CD14-positive monocyte (primary cell): ENCODE measurements around the gene MRPS6. TPM values are rescaled to one million over a fixed set of nuclear protein-coding genes. Genes with fewer than 3 reads are reported as not detected.

Source experiments
- DNase-seq, 3 donors: peaks; one replicate each; pipeline ENCODE4 v3.0.0-alpha.2; 2011 to 2022
- H2AFZ ChIP-seq: 2 replicates; pipeline ENCODE4 v1.6.0; 2012; ENCODE audit warnings: mild to moderate bottlenecking, low read depth, low read length, inconsistent platforms; ENCODE audit not compliant: insufficient read depth, poor library complexity, severe bottlenecking
- H3K27ac ChIP-seq, 2 donors: 1 replicate in 1 of 2; 2 replicates in 1 of 2; pipeline ENCODE4 v1.5.1; 2012 to 2013; ENCODE audit warnings: low read length in 2 of 2, control low read depth in 1 of 2, inconsistent platforms in 1 of 2, low read depth in 1 of 2, mild to moderate bottlenecking in 1 of 2
- H3K27me3 ChIP-seq, 2 donors: one replicate each; pipeline versions ENCODE4 v1.6.0 to v1.6.1; 2011 to 2013; ENCODE audit warnings: low read length in 2 of 2; ENCODE audit not compliant: control insufficient read depth in 2 of 2, insufficient read depth in 2 of 2
- H3K36me3 ChIP-seq, 2 donors: replicated peaks in 1 of 2; 1 replicate in 1 of 2; 2 replicates in 1 of 2; pipeline versions ENCODE4 v1.5.1 to v1.6.1; 2012 to 2013; ENCODE audit warnings: low read length in 2 of 2, control low read depth in 1 of 2, inconsistent platforms in 1 of 2, mild to moderate bottlenecking in 1 of 2; ENCODE audit not compliant: insufficient read depth in 2 of 2, control insufficient read depth in 1 of 2
- H3K4me1 ChIP-seq, 2 donors: 1 replicate in 1 of 2; 2 replicates in 1 of 2; pipeline versions ENCODE4 v1.5.1 to v1.6.1; 2012 to 2013; ENCODE audit warnings: low read length in 2 of 2, control low read depth in 1 of 2, inconsistent platforms in 1 of 2, mild to moderate bottlenecking in 1 of 2, moderate library complexity in 1 of 2; ENCODE audit not compliant: insufficient read depth in 2 of 2, control insufficient read depth in 1 of 2
- H3K4me2 ChIP-seq: replicated peaks from 2 replicates; pipeline ENCODE3; 2012; ENCODE audit warnings: low read length, moderate library complexity, mild to moderate bottlenecking; ENCODE audit not compliant: poor library complexity, severe bottlenecking; ENCODE audit errors: extremely low read depth
- H3K4me3 ChIP-seq, 3 experiments: fragments of 200-600 bp in 1 of 3; sonication (generic) in 1 of 3; replicated peaks in 1 of 3; 1 replicate in 2 of 3; 2 replicates in 1 of 3; pipeline ENCODE4 v1.5.1; 2011 to 2013; ENCODE audit warnings: low read length in 3 of 3, mild to moderate bottlenecking in 3 of 3, control low read depth in 2 of 3, low read depth in 2 of 3, inconsistent platforms in 1 of 3, moderate library complexity in 1 of 3
- H3K79me2 ChIP-seq: 2 replicates; pipeline ENCODE4 v1.6.0; 2012; ENCODE audit warnings: mild to moderate bottlenecking, control low read depth, inconsistent platforms, low read length, moderate library complexity; ENCODE audit not compliant: insufficient read depth
- H3K9ac ChIP-seq: 2 replicates; pipeline ENCODE4 v1.6.0; 2017; ENCODE audit warnings: low read length, mild to moderate bottlenecking; ENCODE audit not compliant: insufficient read depth, poor library complexity, severe bottlenecking
- H3K9me3 ChIP-seq, 2 donors: replicated peaks in 1 of 2; 1 replicate in 1 of 2; 2 replicates in 1 of 2; pipeline versions ENCODE4 v1.5.1 to v1.6.1; 2012 to 2013; ENCODE audit warnings: low read length in 2 of 2, control low read depth in 1 of 2; ENCODE audit not compliant: control insufficient read depth in 1 of 2, insufficient read depth in 1 of 2
- H4K20me1 ChIP-seq: 2 replicates; pipeline ENCODE4 v1.6.0; 2012; ENCODE audit warnings: mild to moderate bottlenecking, low read length, control low read depth, moderate library complexity; ENCODE audit not compliant: insufficient read depth
- H3K27ac Mint-ChIP-seq, 7 donors: one replicate each; pipeline ENCODE4 v1.8.0; 2020; ENCODE audit warnings: mild to moderate bottlenecking in 7 of 7, mixed read lengths in 7 of 7, moderate library complexity in 6 of 7, inconsistent platforms in 2 of 7
- H3K27me3 Mint-ChIP-seq, 3 donors: one replicate each; pipeline ENCODE4 v1.8.0; 2021 to 2022; ENCODE audit warnings: low read depth in 3 of 3, mild to moderate bottlenecking in 3 of 3, mixed read lengths in 3 of 3, moderate library complexity in 3 of 3, inconsistent platforms in 1 of 3
- H3K36me3 Mint-ChIP-seq, 2 donors: one replicate each; pipeline ENCODE4 v1.8.0; 2020; ENCODE audit warnings: mixed read lengths in 2 of 2, inconsistent platforms in 1 of 2, mild to moderate bottlenecking in 1 of 2
- H3K4me1 Mint-ChIP-seq: one replicate; pipeline ENCODE4 v1.8.0; 2020; ENCODE audit warnings: mild to moderate bottlenecking, mixed read lengths
- H3K4me3 Mint-ChIP-seq, 2 donors: one replicate each; pipeline ENCODE4 v1.8.0; 2020; ENCODE audit warnings: mild to moderate bottlenecking in 2 of 2, mixed read lengths in 2 of 2, moderate library complexity in 1 of 2
- H3K9me3 Mint-ChIP-seq, 7 donors: one replicate each; pipeline ENCODE4 v1.8.0; 2020 to 2022; ENCODE audit warnings: mixed read lengths in 7 of 7, mild to moderate bottlenecking in 6 of 7, moderate library complexity in 6 of 7, inconsistent platforms in 2 of 7
- WGBS: methylation state at CpG from one replicate; pipeline ENCODE4 v1.1.5; 2013; ENCODE audit warnings: missing lambda C conversion rate; ENCODE audit not compliant: insufficient coverage; 5-methylcytosine and 5-hydroxymethylcytosine counted together
- intact Hi-C, 2 donors: fragments of 100-400 bp; cut with micrococcal nuclease; formaldehyde crosslinking; loops; one replicate each; pipeline versions ENCODE4 v1.15.0 to v1.15.1; 2023
- polyA plus RNA-seq, 3 donors: library from polyadenylated mRNA; depleted of rRNA in 1 of 3; unstranded in 2 of 3; stranded (reverse) in 1 of 3; fragments of 300-500 nt in 2 of 3; fragments of >200 nt in 1 of 3; fragmentation: Illumina TruSeq in 2 of 3; gene quantifications; 1 replicate in 2 of 3; 2 replicates in 1 of 3; pipeline ENCODE4 v1.2.3, GENCODE V29; 2012 to 2021
- TF ChIP-seq, protein P1 (sequence below): fragments of 200-600 bp; IDR thresholded peaks from one replicate; pipeline ENCODE4 v1.8.0; 2022; ENCODE audit warnings: antibody characterized with exemption, mild to moderate bottlenecking

The MRPS6 gene
- polyA plus RNA-seq, 3 donors = 29.8 to 124 (median 101) TPM

GRCh38 chr21:34075760-34076660 lies 2.6 kb downstream of the MRPS6 start:
- no peak overlapping the region for H3K27ac Mint-ChIP-seq
- H3K27me3 ChIP-seq = no peaks in the 10 kb centered on the region
- no peak for DNase-seq
- H2AFZ ChIP-seq = no peak overlapping the region
- TF ChIP-seq, protein P1, sequence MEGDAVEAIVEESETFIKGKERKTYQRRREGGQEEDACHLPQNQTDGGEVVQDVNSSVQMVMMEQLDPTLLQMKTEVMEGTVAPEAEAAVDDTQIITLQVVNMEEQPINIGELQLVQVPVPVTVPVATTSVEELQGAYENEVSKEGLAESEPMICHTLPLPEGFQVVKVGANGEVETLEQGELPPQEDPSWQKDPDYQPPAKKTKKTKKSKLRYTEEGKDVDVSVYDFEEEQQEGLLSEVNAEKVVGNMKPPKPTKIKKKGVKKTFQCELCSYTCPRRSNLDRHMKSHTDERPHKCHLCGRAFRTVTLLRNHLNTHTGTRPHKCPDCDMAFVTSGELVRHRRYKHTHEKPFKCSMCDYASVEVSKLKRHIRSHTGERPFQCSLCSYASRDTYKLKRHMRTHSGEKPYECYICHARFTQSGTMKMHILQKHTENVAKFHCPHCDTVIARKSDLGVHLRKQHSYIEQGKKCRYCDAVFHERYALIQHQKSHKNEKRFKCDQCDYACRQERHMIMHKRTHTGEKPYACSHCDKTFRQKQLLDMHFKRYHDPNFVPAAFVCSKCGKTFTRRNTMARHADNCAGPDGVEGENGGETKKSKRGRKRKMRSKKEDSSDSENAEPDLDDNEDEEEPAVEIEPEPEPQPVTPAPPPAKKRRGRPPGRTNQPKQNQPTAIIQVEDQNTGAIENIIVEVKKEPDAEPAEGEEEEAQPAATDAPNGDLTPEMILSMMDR = no peak
- no peaks in the 10 kb centered on the region for H3K9me3 ChIP-seq
- peaks cover 0 to 3% (median 2%) of the 10 kb centered on the region in 3 donors for H3K27me3 Mint-ChIP-seq
- H3K36me3 Mint-ChIP-seq = peaks cover 32 to 38% of the 10 kb centered on the region in 2 donors
- no peak overlapping the region for H3K9ac ChIP-seq
- H3K36me3 ChIP-seq = peaks cover 0 to 21% of the 10 kb centered on the region in 2 donors
- intact Hi-C loops = loop anchor here in 1 of 2 donors (5.0 kb wide), 1 partner anchor 139 kb away; no protein-coding TSS in a partner anchor
- no peak overlapping the region for H3K27ac ChIP-seq
- H3K4me1 ChIP-seq = peaks cover 25 to 35% of the 10 kb centered on the region in 2 donors
- H3K4me3 Mint-ChIP-seq = peak overlapping the region in 1 of 2 donors; percentile 2
- peaks cover 58% of the 10 kb centered on the region for H4K20me1 ChIP-seq
- peaks cover 52% of the 10 kb centered on the region for H3K4me1 Mint-ChIP-seq
- H3K79me2 ChIP-seq = peaks cover 40% of the 10 kb centered on the region
- peak overlapping the region; percentile 91 for H3K4me2 ChIP-seq
- 33% methylated on average over 1 of the region's 9 CpGs for WGBS
- H3K9me3 Mint-ChIP-seq = no peaks in the 10 kb centered on the region
- peak overlapping the region in 1 of 3 experiments; percentile 82 for H3K4me3 ChIP-seq

GRCh38 chr21:34076835-34077234 lies 3.5 kb downstream of the MRPS6 start:
- WGBS = no CpG with 5 or more reads among the region's 1 CpG
- H3K27me3 Mint-ChIP-seq = peaks cover 0 to 3% (median 0%) of the 10 kb centered on the region in 3 donors
- Histone ChIP-seq H3K4me1 (peaks cover 25 to 35% of the 10 kb centered on the region in 2 donors), H3K36me3 (peaks cover 0 to 24% of the 10 kb centered on the region in 2 donors), H3K27me3 (no peaks in the 10 kb centered on the region), H3K27ac (no peak overlapping the region), H3K79me2 (peaks cover 46% of the 10 kb centered on the region), H3K4me3 (no peak overlapping the region), H2AFZ (no peak overlapping the region), H3K9ac (no peak overlapping the region), H4K20me1 (peaks cover 62% of the 10 kb centered on the region), H3K4me2 (no peak overlapping the region), H3K9me3 (no peaks in the 10 kb centered on the region)
- intact Hi-C loops = loop anchor here in 1 of 2 donors (5.0 kb wide), 1 partner anchor 140 kb away; no protein-coding TSS in a partner anchor
- peaks cover 37 to 39% of the 10 kb centered on the region in 2 donors for H3K36me3 Mint-ChIP-seq
- no peak overlapping the region for H3K27ac Mint-ChIP-seq
- TF ChIP-seq, protein P1 = no peak
- DNase-seq = no peak
- peaks cover 55% of the 10 kb centered on the region for H3K4me1 Mint-ChIP-seq
- peaks cover 0 to 2% (median 0%) of the 10 kb centered on the region in 7 donors for H3K9me3 Mint-ChIP-seq
- no peak overlapping the region for H3K4me3 Mint-ChIP-seq
